Measurements from ENCODE around the gene PLA2G15.

The PLA2G15 gene

DNA sequence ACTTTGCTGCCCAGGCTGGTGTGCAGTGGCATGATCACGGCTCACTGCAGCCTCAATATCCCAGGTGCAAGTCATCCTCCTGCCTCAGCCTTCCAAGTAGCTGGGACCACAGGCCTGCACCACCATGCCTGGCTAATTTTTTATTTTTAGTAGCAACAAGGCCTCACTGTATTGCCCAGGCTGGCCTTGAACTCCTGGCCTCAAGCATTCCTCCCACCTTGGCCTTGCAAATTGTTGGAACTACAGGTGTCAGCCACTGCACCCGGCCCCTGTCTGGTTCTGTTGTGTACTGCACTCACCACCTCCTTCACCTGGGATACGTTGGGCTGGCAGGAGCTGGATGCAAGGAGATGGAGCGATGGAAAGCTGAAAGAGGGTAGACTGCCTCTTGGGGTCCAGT is 8.5 kb downstream of the PLA2G15 start:
- DNase-seq (ENCODE audit: low read depth, low spot score), result no peak

DNA sequence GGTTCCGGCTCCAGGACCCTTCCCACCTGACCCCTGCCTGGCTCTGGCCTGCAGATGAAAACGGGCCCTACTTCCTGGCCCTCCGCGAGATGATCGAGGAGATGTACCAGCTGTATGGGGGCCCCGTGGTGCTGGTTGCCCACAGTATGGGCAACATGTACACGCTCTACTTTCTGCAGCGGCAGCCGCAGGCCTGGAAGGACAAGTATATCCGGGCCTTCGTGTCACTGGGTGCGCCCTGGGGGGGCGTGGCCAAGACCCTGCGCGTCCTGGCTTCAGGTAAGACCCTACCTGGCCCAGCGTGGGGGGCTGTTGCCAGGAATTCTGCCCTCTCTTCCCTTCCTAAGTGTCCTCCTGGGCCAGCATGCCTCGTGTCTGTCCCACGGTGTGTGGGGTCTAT is 10.5 kb downstream of the PLA2G15 start:
- no peak for DNase-seq (ENCODE audit: low read depth, low spot score)

- no peak for DNase-seq (ENCODE audit: low read depth, low spot score)
These were observed 12.2 kb downstream of the PLA2G15 start for GRCh38 chr16:68257251-68257905.

GRCh38 chr16:68257906-68258800 is 13.0 kb downstream of the PLA2G15 start:
- DNase-seq (ENCODE audit: low read depth, low spot score), result no peak

- no peak for DNase-seq (ENCODE audit: low read depth, low spot score)
These were observed 14.0 kb downstream of the PLA2G15 start for GRCh38 chr16:68259007-68259825.

- DNase-seq (ENCODE audit: low read depth, low spot score), result no peak
These were observed 18.5 kb downstream of the PLA2G15 start for GRCh38 chr16:68263559-68264127.

DNA sequence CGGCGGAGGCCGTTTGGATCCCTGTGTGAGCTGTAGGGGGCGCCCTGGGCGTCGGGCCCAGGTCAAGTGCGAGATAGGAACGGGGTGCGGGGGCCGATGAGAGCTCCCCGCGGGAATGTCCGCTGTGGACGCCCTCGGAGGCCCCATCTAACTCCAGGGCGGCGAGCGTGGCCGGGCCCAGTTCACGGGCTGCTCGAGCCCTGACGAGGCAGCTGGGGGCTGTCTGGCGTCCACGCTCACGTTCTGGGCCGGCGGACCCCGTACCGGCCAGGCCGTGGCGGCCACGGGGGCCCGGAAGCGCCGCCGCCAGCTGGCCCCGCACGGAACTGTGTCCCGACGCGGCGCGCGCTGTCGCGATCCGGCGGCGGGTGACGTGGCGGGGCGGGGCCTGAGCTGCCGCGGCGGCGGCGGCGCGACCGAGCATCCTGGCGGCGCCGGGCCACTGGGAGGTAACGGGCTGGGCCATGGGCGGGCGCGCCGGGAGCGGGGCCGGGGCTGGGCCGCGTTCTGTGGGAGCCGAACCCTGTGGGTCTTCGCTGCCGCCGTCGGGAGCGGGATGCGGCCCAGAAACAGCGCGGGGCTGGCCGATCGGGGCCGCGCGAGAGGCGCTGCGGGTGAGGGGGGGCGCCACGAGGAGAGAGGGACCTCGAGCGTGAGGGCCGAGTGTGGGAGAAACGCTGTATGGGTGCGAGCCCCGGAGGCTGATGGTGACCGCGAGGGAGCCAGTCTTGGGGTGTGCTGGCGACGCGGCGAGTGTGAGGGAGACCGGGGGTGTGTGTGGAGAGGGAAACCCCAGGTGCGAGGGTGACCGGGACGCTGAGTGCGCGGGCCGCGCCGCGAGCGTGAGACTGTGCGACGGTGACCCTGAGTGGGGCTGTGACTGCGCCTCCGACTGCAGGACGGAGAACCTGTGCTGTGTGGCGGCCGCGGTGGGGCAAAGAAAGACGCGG is 19.2 kb downstream of the PLA2G15 start, which contains the start of gene SLC7A6:
Gene SLC7A6, plus strand, starts transcription at position 399 of the 950 bp plus-strand sequence. CDS start 10,201 bp downstream, outside the sequence.
- no peak for DNase-seq (ENCODE audit: low read depth, low spot score)

- DNase-seq (ENCODE audit: low read depth, low spot score), result no peak
These were observed 20.1 kb downstream of the PLA2G15 start for GRCh38 chr16:68265078-68265920.

DNA sequence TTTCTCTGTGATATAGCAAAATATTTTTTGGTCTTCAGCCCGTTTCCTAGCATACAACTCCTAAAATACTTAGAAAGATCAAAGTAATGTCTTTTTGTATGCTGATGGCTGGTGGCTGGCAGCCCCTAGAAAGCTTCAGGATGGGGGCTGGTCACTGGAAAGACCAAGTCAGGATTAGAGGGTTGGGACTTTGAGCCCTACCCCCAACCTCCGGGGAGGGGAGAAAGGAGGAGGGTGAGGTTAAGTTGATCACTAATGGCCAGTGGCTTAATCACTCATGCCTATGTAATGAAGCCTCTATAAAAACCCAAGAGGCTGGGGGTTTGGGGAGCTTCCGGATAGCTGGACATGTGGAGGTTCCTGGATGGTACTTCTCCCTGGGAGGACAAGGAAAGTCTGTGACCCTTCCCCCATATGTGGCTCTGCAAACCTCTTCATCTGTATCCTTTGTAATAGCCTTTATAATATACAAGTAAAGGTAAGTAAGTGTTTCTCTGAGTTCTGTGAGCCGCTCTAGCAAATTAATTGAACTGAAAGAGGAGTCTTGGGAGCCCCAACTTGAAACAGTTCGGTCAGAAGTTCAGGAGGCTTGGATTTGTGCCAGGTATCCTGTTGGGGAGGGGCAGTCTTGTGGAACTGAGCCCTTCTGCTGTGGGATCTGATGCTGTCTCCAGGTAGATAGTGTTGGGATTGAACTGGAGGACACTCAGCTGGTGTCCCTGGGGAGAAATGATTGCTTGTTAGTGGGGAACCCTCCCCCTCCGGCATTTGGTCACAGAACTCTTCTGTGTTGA is 22.6 kb downstream of the PLA2G15 start:
- DNase-seq (ENCODE audit: low read depth, low spot score), result no peak

- DNase-seq (ENCODE audit: low read depth, low spot score), result no peak
These were observed 24.6 kb downstream of the PLA2G15 start for GRCh38 chr16:68269793-68270192.

DNA sequence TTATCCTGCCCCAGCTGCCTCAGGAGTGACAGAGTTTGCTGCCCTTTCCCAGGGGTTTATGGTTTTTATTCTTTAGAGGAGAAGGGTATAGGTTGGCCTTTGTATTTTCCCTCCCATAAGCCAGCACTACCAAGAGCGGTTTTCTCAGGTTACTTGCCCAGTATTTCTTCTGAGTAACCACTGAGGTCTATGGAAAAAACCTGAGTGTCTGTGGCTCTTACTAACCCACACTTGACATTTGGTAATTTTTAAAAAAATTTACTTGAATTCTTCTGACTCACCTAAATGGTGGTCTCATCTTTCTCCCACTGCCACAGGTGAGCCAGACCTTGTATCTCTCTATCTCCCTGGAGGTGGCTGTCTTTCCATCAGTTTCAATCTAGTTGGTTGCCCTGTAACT is 25.2 kb downstream of the PLA2G15 start:
- DNase-seq (ENCODE audit: low read depth, low spot score), result no peak

DNA sequence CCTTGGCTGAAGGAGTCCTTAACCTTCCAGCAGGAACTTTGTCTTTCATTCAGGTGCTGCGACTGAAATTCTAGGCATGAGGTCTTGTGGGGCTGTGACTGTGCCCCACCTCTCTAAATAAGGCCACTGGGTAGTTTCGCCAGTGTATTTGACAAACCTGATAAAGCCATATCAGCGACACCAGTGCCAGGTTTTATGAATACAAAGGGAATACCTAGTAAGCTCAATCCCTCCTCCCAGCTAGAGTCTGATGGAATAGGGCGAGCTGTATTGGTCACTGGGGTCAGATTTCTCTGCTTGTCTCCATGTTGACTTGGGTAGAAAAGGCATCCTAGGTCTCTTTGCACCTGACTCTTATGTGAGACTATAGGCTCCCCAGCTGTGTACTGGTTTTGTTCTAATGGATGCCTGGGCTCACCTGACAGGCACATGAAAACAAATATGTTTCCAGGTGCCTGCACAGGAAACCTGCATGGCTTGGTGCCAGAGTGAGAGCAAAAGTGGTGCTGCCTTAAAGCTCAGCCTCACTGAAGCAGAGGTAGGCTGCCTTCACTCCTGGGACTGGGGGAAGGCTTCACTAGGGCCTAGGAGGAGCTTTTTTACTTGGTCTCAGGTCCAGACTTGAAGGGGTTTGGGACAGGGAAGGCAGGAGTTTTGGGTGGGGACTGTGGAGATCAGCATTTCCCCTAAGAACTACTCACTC is 27.5 kb downstream of the PLA2G15 start:
- no peak for DNase-seq (ENCODE audit: low read depth, low spot score)

- DNase-seq (ENCODE audit: low read depth, low spot score), result no peak
These were observed 28.3 kb downstream of the PLA2G15 start for GRCh38 chr16:68273459-68273858.

DNA sequence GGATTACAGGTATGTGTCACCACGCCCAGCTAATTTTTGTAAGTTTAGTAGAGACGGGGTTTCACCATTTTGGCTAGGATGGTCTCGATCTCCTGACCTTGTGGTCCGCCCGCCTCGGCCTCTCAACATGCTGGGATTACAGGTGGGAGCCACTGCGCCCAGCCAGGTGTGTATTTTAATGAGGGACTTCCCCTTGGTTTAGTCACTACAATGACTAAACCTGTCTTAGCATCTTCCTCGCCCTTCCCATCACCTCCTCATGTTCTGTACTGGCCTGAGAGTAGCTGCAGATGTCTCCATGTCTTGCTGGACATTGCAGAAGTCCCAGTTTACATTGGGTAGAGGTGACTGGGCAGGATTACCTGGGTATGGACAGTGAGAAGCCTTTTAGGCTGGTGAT is 28.7 kb downstream of the PLA2G15 start:
- DNase-seq (ENCODE audit: low read depth, low spot score), result no peak

- no peak for DNase-seq (ENCODE audit: low read depth, low spot score)
These were observed 29.3 kb downstream of the PLA2G15 start for GRCh38 chr16:68274441-68274840.

DNA sequence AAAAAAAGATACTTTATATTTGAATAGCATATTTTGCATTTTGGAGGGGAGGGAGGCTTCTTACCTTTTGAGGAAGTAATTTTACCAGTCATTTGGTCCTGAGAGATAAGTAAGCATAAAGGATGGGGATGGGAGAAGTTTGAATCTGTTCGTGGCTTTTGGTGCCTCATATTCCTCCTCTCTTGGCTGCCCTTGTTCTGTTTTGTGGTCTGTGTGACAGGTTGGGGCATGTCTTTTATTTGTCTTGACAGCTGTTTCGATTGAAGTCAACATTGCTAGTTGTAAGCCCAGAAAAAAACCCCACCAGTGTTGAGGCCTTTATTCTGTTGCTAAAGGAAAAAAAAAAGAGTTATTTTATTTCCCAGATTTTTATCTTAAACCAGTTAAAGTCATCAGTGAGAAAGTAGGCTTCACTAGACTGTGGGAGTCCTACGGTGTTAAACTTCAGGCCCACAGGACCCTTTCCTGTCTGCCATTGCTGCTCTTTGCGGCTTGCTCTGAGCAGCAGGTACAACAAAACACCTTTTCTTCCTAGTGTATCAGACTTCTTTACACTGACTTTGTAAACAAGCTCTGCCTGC is 30.5 kb downstream of the PLA2G15 start:
- no peak for DNase-seq (ENCODE audit: low read depth, low spot score)

DNA sequence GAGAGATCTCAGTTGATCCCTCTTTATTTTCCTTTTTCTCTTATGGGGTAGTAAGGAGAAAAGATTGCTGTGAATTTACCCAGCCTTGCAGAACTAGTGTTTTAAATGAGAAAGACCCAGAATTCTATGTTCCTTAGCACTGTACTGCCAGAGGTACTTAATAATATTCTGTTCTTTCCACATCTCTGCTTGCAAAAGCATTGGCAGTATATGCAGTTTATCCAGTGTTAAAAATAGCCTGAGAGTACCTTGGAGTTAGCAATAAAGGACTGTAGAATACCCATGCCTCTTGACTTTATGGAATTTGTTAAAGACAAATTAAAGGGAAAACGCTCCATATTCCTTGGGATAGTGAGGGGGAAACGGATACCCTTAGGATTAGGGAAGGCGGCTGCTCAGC is 31.1 kb downstream of the PLA2G15 start:
- DNase-seq (ENCODE audit: low read depth, low spot score), result no peak

Measured in smooth muscle cell of the brain vasculature (primary cell).